HEK293 (cell line): Measurements from ENCODE around the gene IKZF4.

ENCODE experiments used
- CTCF ChIA-PET: fragments of 350-600 bp; formaldehyde crosslinking; extraction: SDS; loops from one replicate; lab custom pipeline; 2021; ENCODE audit warnings: antibody characterized with exemption; lab: Yijun Ruan, JAX
- POLR2A ChIA-PET: fragments of 300-600 bp; formaldehyde crosslinking; extraction: SDS; loops from one replicate; lab custom pipeline; 2020; ENCODE audit warnings: antibody characterized with exemption, inconsistent platforms; lab: Yijun Ruan, JAX
- H3K27ac ChIP-seq: fragments of 200-500 bp; sonication (Bioruptor generic); 2 replicates; pipeline ENCODE4 v1.5.1; 2014; ENCODE audit warnings: low read depth, low read length, control low read depth, inconsistent platforms; ENCODE audit errors: extremely low read depth
- H3K36me3 ChIP-seq, 2 experiments: fragments of 200-500 bp in 1 of 2; sonication (Bioruptor generic) in 1 of 2; 1 replicate in 1 of 2; 2 replicates in 1 of 2; pipeline ENCODE4 v1.5.1; 2014 to 2017; ENCODE audit warnings: inconsistent platforms in 2 of 2, low read length in 2 of 2; ENCODE audit not compliant: control insufficient read depth in 2 of 2, insufficient read depth in 1 of 2
- H3K4me1 ChIP-seq: fragments of 200-500 bp; sonication (Bioruptor generic); 2 replicates; pipeline ENCODE4 v1.5.1; 2014; ENCODE audit warnings: mild to moderate bottlenecking, low read length, inconsistent platforms; ENCODE audit not compliant: control insufficient read depth, insufficient read depth
- H3K4me3 ChIP-seq: 2 replicates; pipeline ENCODE4 v1.5.1; 2011; ENCODE audit warnings: low read depth, mild to moderate bottlenecking, control low read depth, low read length, moderate library complexity
- H3K9me3 ChIP-seq: fragments of 200-500 bp; sonication (Bioruptor generic); 2 replicates; pipeline ENCODE4 v1.5.1; 2014; ENCODE audit warnings: low read depth, low read length, inconsistent platforms; ENCODE audit not compliant: control insufficient read depth, insufficient read depth
- CTCF ChIP-seq: fragments of 450-650 bp; formaldehyde crosslinking; IDR thresholded peaks from 2 replicates; pipeline ENCODE4 v1.5.1; 2016; ENCODE audit warnings: missing biosample characterization, missing genetic modification characterization
- EGR2 ChIP-seq: fragments of 450-650 bp; formaldehyde crosslinking; IDR thresholded peaks from 2 replicates; pipeline ENCODE4 v1.5.1; 2016; ENCODE audit warnings: low read depth, missing biosample characterization, missing genetic modification characterization
- GLI4 ChIP-seq: fragments of 450-650 bp; formaldehyde crosslinking; IDR thresholded peaks from 2 replicates; pipeline ENCODE4 v1.5.1; 2016; ENCODE audit warnings: missing biosample characterization, missing genetic modification characterization
- IKZF3 ChIP-seq: fragments of 450-650 bp; IDR thresholded peaks from 2 replicates; pipeline ENCODE4 v1.5.0; 2018; ENCODE audit warnings: missing biosample characterization, mild to moderate bottlenecking, missing genetic modification characterization, moderate library complexity
- INSM2 ChIP-seq: fragments of 450-650 bp; formaldehyde crosslinking; IDR thresholded peaks from 2 replicates; pipeline ENCODE4 v1.5.1; 2016; ENCODE audit warnings: missing biosample characterization, missing genetic modification characterization
- SCRT1 ChIP-seq: fragments of 450-650 bp; formaldehyde crosslinking; IDR thresholded peaks from 2 replicates; pipeline ENCODE4 v1.5.1; 2016; ENCODE audit warnings: missing biosample characterization, missing genetic modification characterization, borderline replicate concordance
- WT1 ChIP-seq: fragments of 450-650 bp; formaldehyde crosslinking; IDR thresholded peaks from 2 replicates; pipeline ENCODE4 v1.5.1; 2016; ENCODE audit warnings: missing biosample characterization, missing genetic modification characterization
- ZBTB17 ChIP-seq: fragments of 450-650 bp; formaldehyde crosslinking; IDR thresholded peaks from 2 replicates; pipeline ENCODE4 v1.5.1; 2016; ENCODE audit warnings: missing biosample characterization, missing genetic modification characterization
- ZBTB20 ChIP-seq: fragments of 450-650 bp; formaldehyde crosslinking; IDR thresholded peaks from 2 replicates; pipeline ENCODE4 v1.5.1; 2016; ENCODE audit warnings: missing biosample characterization, missing genetic modification characterization
- ZNF121 ChIP-seq: fragments of 450-650 bp; formaldehyde crosslinking; IDR thresholded peaks from 2 replicates; pipeline ENCODE4 v1.5.1; 2016; ENCODE audit warnings: missing biosample characterization, missing genetic modification characterization
- ZNF24 ChIP-seq: fragments of 450-650 bp; formaldehyde crosslinking; IDR thresholded peaks from 2 replicates; pipeline ENCODE4 v1.5.1; 2016; ENCODE audit warnings: missing biosample characterization, missing genetic modification characterization
- ZNF26 ChIP-seq: fragments of 450-650 bp; formaldehyde crosslinking; IDR thresholded peaks from 2 replicates; pipeline ENCODE4 v1.5.1; 2016; ENCODE audit warnings: missing biosample characterization, missing genetic modification characterization
- ZNF354C ChIP-seq: fragments of 450-650 bp; formaldehyde crosslinking; IDR thresholded peaks from 2 replicates; pipeline ENCODE4 v1.5.1; 2016; ENCODE audit warnings: missing biosample characterization, missing genetic modification characterization, low read depth, borderline replicate concordance
- ZNF398 ChIP-seq: fragments of 450-650 bp; formaldehyde crosslinking; IDR thresholded peaks from 2 replicates; pipeline ENCODE4 v1.5.1; 2017; ENCODE audit warnings: missing biosample characterization, missing genetic modification characterization
- ZNF521 ChIP-seq: fragments of 450-650 bp; formaldehyde crosslinking; IDR thresholded peaks from 2 replicates; pipeline ENCODE4 v1.5.1; 2017; ENCODE audit warnings: missing biosample characterization, mild to moderate bottlenecking, missing genetic modification characterization
- ZNF549 ChIP-seq: fragments of 450-650 bp; IDR thresholded peaks from 2 replicates; pipeline ENCODE4 v1.5.1; 2018; ENCODE audit warnings: missing biosample characterization, missing genetic modification characterization, mild to moderate bottlenecking, inconsistent platforms, moderate library complexity
- ZNF561 ChIP-seq: fragments of 450-650 bp; IDR thresholded peaks from 2 replicates; pipeline ENCODE4 v1.5.1; 2018; ENCODE audit warnings: missing biosample characterization, missing genetic modification characterization, borderline replicate concordance
- ZNF629 ChIP-seq: fragments of 450-650 bp; formaldehyde crosslinking; IDR thresholded peaks from 2 replicates; pipeline ENCODE4 v1.5.1; 2017; ENCODE audit warnings: missing biosample characterization, missing genetic modification characterization
- ZNF654 ChIP-seq: fragments of 450-650 bp; formaldehyde crosslinking; IDR thresholded peaks from 2 replicates; pipeline ENCODE4 v1.5.1; 2016; ENCODE audit warnings: low read depth, missing biosample characterization, missing genetic modification characterization
- ZSCAN30 ChIP-seq: fragments of 450-650 bp; IDR thresholded peaks from 2 replicates; pipeline ENCODE4 v1.5.1; 2018; ENCODE audit warnings: missing biosample characterization, mild to moderate bottlenecking, missing genetic modification characterization, moderate library complexity

Gene IKZF4

GRCh38 chr12:56082967-56083366 lies 62.1 kb downstream of the IKZF4 start:
- POLR2A ChIA-PET: interaction anchor here (0.5 to 5.0 kb wide), 2 partner anchors 21 to 38 kb away, joined by 3 to 39 read pairs; partner anchors contain the start of gene PA2G4
- H3K36me3 ChIP-seq: peaks cover 0 to 3% of the 10 kb centered on the region in 2 experiments; a peak in 1 of 3 replicates
- TF ChIP-seq ZNF24 (tag by site-specific recombination) (no peak), ZNF398 (tag by site-specific recombination) (peak; percentile 55)
- TF ChIP-seq, all 188 proteins: peak for 1
- Histone ChIP-seq H3K9me3 (no peaks in the 10 kb centered on the region), H3K4me3 (no peak overlapping the region), H3K4me1 (no peaks in the 10 kb centered on the region; the same call in 1 of the 2 replicates), H3K27ac (no peak overlapping the region)
- CTCF ChIA-PET: interaction anchor here (0.6 to 1.8 kb wide), 5 partner anchors 20 to 253 kb away, joined by 3 to 8 read pairs (median 3); partner anchors contain the start of gene SUOX

- CTCF ChIA-PET: interaction anchor here (0.5 to 1.7 kb wide), 18 partner anchors 8 to 384 kb away, joined by 3 to 9 read pairs (median 4); partner anchors contain the start of genes ESYT1, PA2G4 and ZC3H10
- no peaks in the 10 kb centered on the region; the same call in 1 of the 2 replicates for H3K4me1 ChIP-seq
- TF ChIP-seq ZSCAN30 (0 out of 2 replicates have a peak, but pooled peaks have one; percentile 48), INSM2 (tag by site-specific recombination) (no peak), ZNF561 (tag by site-specific recombination) (peak; percentile 38; the same call in 1 of the 2 replicates), EGR2 (tag by site-specific recombination) (no peak), GLI4 (no peak), ZNF521 (tag by site-specific recombination) (no peak), ZNF654 (peak; percentile 43), IKZF3 (tag by site-specific recombination) (peak; percentile 56; the same call in 1 of the 2 replicates), CTCF (0 out of 2 replicates have a peak, but pooled peaks have one; percentile 10)
- H3K9me3 ChIP-seq: no peaks in the 10 kb centered on the region
- no peak overlapping the region for H3K27ac ChIP-seq
- H3K36me3 ChIP-seq: peaks cover 0 to 10% of the 10 kb centered on the region in 2 experiments; a peak in 2 of 3 replicates
- H3K4me3 ChIP-seq: no peak overlapping the region
- POLR2A ChIA-PET: interaction anchor here (0.5 to 5.0 kb wide), 4 partner anchors 17 to 33 kb away, joined by 3 to 39 read pairs (median 6); partner anchors contain the start of genes PA2G4 and ZC3H10
These were observed 64.2 kb downstream of the IKZF4 start for GRCh38 chr12:56084958-56085543.

GRCh38 chr12:56086096-56086495 lies 65.3 kb downstream of the IKZF4 start:
- no peak overlapping the region for H3K27ac ChIP-seq
- TF ChIP-seq ZNF121 (tag by site-specific recombination) (no peak), SCRT1 (tag by site-specific recombination) (no peak), ZBTB17 (tag by site-specific recombination) (no peak), ZBTB20 (tag by site-specific recombination) (no peak), ZNF26 (tag by site-specific recombination) (no peak), WT1 (peak; percentile 39; the same call in 1 of the 2 replicates), ZNF629 (tag by site-specific recombination) (no peak), ZNF354C (tag by site-specific recombination) (no peak), ZNF549 (no peak)
- no peaks in the 10 kb centered on the region for H3K9me3 ChIP-seq
- CTCF ChIA-PET: interaction anchor here (0.9 to 1.7 kb wide), 9 partner anchors 9 to 196 kb away, joined by 3 to 9 read pairs (median 3); partner anchors contain the start of genes PA2G4 and ZC3H10
- no peak overlapping the region for H3K4me3 ChIP-seq
- H3K4me1 ChIP-seq: no peaks in the 10 kb centered on the region
- POLR2A ChIA-PET: interaction anchor here (0.6 to 5.0 kb wide), 3 partner anchors 18 to 33 kb away, joined by 3 to 39 read pairs (median 10); partner anchors contain the start of genes PA2G4 and ZC3H10
- peaks cover 0 to 10% of the 10 kb centered on the region in 2 experiments; a peak in 2 of 3 replicates for H3K36me3 ChIP-seq
